GM21825 (cell line): ENCODE data around the gene DLG3.
"Not testable (repeated sequence)": the region's sequence is repeated elsewhere in the genome, so short reads cannot be mapped to it uniquely, and the experiment has no call there.

Source experiments
- ATAC-seq: cut with Tn5 transposase; IDR thresholded peaks from one replicate; pipeline ENCODE4 v1.9.1; 2021; ENCODE audit warnings: mild to moderate bottlenecking, moderate library complexity; ENCODE audit not compliant: unreplicated experiment

Gene DLG3

DNA sequence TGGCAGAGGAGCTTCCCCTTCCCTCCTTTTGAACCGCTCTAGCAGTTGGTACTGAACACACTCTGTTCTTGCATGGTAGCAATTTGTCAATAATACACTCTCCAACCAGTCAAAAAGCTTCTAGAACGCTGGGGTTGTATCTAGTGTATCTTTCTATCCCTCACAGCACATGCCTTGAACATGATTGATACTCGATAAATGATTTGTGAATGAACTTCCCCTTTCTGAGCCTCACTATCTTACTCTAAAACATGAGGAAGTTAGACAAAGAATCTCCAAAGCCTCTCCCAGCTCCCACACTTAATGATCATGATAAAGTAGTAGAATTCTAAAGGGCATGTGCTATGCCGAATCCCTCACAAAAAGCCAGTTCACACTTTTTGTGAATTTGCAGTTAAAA lies 64.4 kb downstream of the DLG3 start:
- ATAC-seq: no peak

GRCh38 chrX:70515270-70515669 lies 70.6 kb downstream of the DLG3 start:
- not testable (repeated sequence) for ATAC-seq

DNA sequence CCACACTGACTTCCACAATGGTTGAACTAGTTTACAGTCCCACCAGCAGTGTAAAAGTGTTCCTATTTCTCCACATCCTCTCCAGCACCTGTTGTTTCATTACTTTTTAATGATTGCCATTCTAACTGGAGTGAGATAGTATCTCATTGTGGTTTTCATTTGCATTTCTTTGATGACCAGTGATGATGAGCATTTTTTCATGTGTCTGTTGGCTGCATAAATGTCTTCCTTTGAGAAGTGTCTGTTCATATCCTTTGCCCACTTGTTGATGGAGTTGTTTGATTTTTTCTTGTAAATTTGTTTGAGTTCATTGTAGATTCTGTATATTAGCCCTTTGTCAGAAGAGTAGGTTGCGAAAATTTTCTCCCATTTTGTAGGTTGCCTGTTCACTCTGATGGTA lies 71.1 kb downstream of the DLG3 start:
- not testable (repeated sequence) for ATAC-seq

GRCh38 chrX:70525733-70526132 lies 81.1 kb downstream of the DLG3 start:
- ATAC-seq: no peak

- ATAC-seq: no peak
These were observed 82.4 kb downstream of the DLG3 start for GRCh38 chrX:70527053-70527452.

GRCh38 chrX:70527610-70528345 lies 83.1 kb downstream of the DLG3 start:
- no peak for ATAC-seq

DNA sequence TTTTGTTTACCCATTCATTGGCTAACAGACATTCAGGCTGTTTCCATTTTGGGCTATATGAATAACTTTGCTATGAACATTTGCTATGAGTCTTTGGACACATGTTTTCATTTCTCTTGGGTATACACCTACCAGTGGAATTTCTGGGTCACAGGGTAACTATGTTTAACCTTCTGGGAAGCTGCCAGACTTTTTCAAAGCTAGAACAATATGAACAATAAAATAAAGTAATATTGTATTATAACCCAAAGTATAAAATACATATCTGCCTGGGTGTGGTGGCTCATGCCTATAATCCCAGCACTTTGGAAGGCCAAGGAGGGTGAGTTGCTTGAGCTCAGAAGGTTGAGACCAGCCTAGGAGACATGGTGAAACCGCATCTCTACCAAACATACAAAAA lies 90.6 kb downstream of the DLG3 start:
- no peak for ATAC-seq

- no peak for ATAC-seq
These were observed 104.8 kb downstream of the DLG3 start for GRCh38 chrX:70549429-70549828.

GRCh38 chrX:70552130-70552704 lies 107.6 kb downstream of the DLG3 start:
- no peak for ATAC-seq

GRCh38 chrX:70553516-70553915 lies 108.9 kb downstream of the DLG3 start:
- no peak for ATAC-seq

GRCh38 chrX:70554081-70554480 lies 109.4 kb downstream of the DLG3 start:
- ATAC-seq: no peak

GRCh38 chrX:70554523-70554922 lies 109.9 kb downstream of the DLG3 start:
- ATAC-seq: no peak

DNA sequence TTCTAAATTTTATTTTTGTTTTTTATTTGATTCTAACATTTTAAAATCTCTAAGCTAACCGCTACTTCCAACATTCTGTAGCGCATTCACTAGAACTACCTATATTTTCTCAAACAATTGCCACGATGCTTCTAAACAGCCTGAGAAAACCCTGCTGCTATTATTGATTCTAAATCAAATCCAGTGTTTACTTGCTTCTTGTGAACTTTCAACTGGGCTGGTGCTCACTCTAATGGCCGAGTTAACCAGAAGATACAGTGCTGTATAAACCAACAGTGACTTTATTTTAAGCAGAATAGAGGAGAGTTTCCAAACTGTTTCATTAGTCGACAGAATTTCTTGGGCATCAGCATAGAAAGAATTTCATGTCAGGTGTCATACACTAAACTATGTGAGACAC lies 110.3 kb downstream of the DLG3 start:
- ATAC-seq: no peak
